BJ (cell line): ENCODE results near the gene MED13L. TPM values are rescaled to one million over a fixed set of nuclear protein-coding genes. Genes with fewer than 3 reads are reported as not detected.

Source experiments
- CTCF ChIA-PET: fragments of 350-600 bp; formaldehyde crosslinking; extraction: SDS; loops from one replicate; lab custom pipeline; 2021; ENCODE audit warnings: antibody characterized with exemption, inconsistent platforms; lab: Yijun Ruan, JAX
- POLR2A ChIA-PET: fragments of 300-600 bp; sonication (Branson Sonifier 250); formaldehyde crosslinking; extraction: SDS; loops from one replicate; lab custom pipeline; 2021; ENCODE audit warnings: antibody characterized with exemption; lab: Charles Lee
- DNase-seq: peaks from one replicate; pipeline ENCODE4 v3.0.0-alpha.2; 2011; ENCODE audit warnings: low read depth
- H3K27me3 ChIP-seq: 2 replicates; pipeline ENCODE4 v1.6.0; 2011; ENCODE audit warnings: low read length; ENCODE audit not compliant: control insufficient read depth, insufficient read depth
- H3K36me3 ChIP-seq: 2 replicates; pipeline ENCODE4 v1.5.1; 2011; ENCODE audit warnings: low read length; ENCODE audit not compliant: control insufficient read depth, insufficient read depth
- H3K4me3 ChIP-seq: 2 replicates; pipeline ENCODE4 v1.5.1; 2011; ENCODE audit warnings: low read depth, mild to moderate bottlenecking, control low read depth, low read length
- CTCF ChIP-seq: IDR thresholded peaks from 2 replicates; pipeline ENCODE4 v1.5.1; 2011; ENCODE audit warnings: low read depth, mild to moderate bottlenecking, control low read depth, inconsistent platforms, low read length, moderate library complexity; ENCODE audit not compliant: insufficient read depth
- polyA plus RNA-seq: library from polyadenylated mRNA; depleted of rRNA; stranded (reverse); fragments of >200 nt; gene quantifications from 2 replicates; pipeline ENCODE4 v1.2.3, GENCODE V29; 2011

The MED13L gene
- polyA plus RNA-seq, 1 experiment, result 43.7 TPM

- TF ChIP-seq CTCF, result no peak
- H3K4me3 ChIP-seq, result no peak overlapping the region
- ChIA-PET POLR2A (no interaction called here), CTCF (interaction anchor here (0.6 to 1.1 kb wide), 3 partner anchors 10 to 452 kb away, joined by 3 to 4 read pairs (median 3); no protein-coding TSS in a partner anchor)
- DNase-seq, result no peak
- no peaks in the 10 kb centered on the region for H3K27me3 ChIP-seq
- H3K36me3 ChIP-seq, result peaks cover 5% of the 10 kb centered on the region; the same call in 1 of the 2 replicates
These were observed 304.4 kb downstream of the MED13L start for GRCh38 chr12:115973066-115973465.

- no peak for DNase-seq
- 0 out of 2 replicates have a peak, but pooled peaks cover 4% of the 10 kb centered on the region for H3K36me3 ChIP-seq
- ChIA-PET POLR2A (no interaction called here), CTCF (interaction anchor here (1.1 to 1.7 kb wide), 3 partner anchors 25 to 910 kb away, joined by 3 to 4 read pairs (median 4); no protein-coding TSS in a partner anchor)
- TF ChIP-seq CTCF, result no peak
- no peaks in the 10 kb centered on the region for H3K27me3 ChIP-seq
- H3K4me3 ChIP-seq, result no peak overlapping the region
These were observed 305.3 kb downstream of the MED13L start for GRCh38 chr12:115972241-115972640.

GRCh38 chr12:115968211-115968610, 309.3 kb downstream of the MED13L start:
- POLR2A ChIA-PET, result no interaction called here
- Histone ChIP-seq H3K36me3 (peaks cover 10% of the 10 kb centered on the region), H3K4me3 (no peak overlapping the region), H3K27me3 (no peaks in the 10 kb centered on the region)
- CTCF ChIA-PET, result interaction anchor here (1.1 to 1.8 kb wide), 2 partner anchors 11 to 30 kb away, joined by 3 to 5 read pairs; no protein-coding TSS in a partner anchor
- TF ChIP-seq CTCF, result no peak
- no peak for DNase-seq

- DNase-seq, result no peak
- ChIA-PET CTCF (no interaction called here), POLR2A (interaction anchor here (0.6 kb wide), 1 partner anchor 380 kb away, joined by 6 read pairs; no protein-coding TSS in a partner anchor)
- Histone ChIP-seq H3K27me3 (no peaks in the 10 kb centered on the region), H3K4me3 (no peak overlapping the region), H3K36me3 (peaks cover 12% of the 10 kb centered on the region)
- TF ChIP-seq CTCF, result no peak
These were observed 311.1 kb downstream of the MED13L start for GRCh38 chr12:115966376-115966775.

GRCh38 chr12:115964626-115965025, 312.9 kb downstream of the MED13L start:
- no peak for DNase-seq
- H3K27me3 ChIP-seq, result no peaks in the 10 kb centered on the region
- no peak for TF ChIP-seq CTCF
- H3K36me3 ChIP-seq, result peaks cover 16% of the 10 kb centered on the region
- ChIA-PET POLR2A (no interaction called here), CTCF (interaction anchor here (1.2 kb wide), 1 partner anchor 12 kb away, joined by 5 read pairs; no protein-coding TSS in a partner anchor)
- no peak overlapping the region for H3K4me3 ChIP-seq
